Nucleus accumbens (tissue), 56 donors: ENCODE results near the gene ASB18.

Experiments
- DNase-seq, 56 donors: peaks; one replicate each; lab custom pipeline; 2025; lab: John Stamatoyannopoulos, UW

Gene ASB18

GRCh38 chr2:236155406-236155805, 108.8 kb downstream of the ASB18 start:
- no peak for DNase-seq

GRCh38 chr2:236146436-236146835, 117.8 kb downstream of the ASB18 start:
- DNase-seq, result no peak

- no peak for DNase-seq
Observed at GRCh38 chr2:236143811-236144210, 120.4 kb downstream of the ASB18 start.
